HG03066 (cell line): Measurements from ENCODE around the gene DNASE1L1.
"Not testable (repeated sequence)": the region's sequence is repeated elsewhere in the genome, so short reads cannot be mapped to it uniquely, and the experiment has no call there.

Experiments
- ATAC-seq: cut with Tn5 transposase; IDR thresholded peaks from one replicate; pipeline ENCODE4 v1.9.1; 2021; ENCODE audit warnings: low read depth; ENCODE audit not compliant: unreplicated experiment

Gene DNASE1L1

GRCh38 chrX:154411981-154412340 lies 2.9 kb upstream of the DNASE1L1 start:
- peak; percentile 59 for ATAC-seq

DNA sequence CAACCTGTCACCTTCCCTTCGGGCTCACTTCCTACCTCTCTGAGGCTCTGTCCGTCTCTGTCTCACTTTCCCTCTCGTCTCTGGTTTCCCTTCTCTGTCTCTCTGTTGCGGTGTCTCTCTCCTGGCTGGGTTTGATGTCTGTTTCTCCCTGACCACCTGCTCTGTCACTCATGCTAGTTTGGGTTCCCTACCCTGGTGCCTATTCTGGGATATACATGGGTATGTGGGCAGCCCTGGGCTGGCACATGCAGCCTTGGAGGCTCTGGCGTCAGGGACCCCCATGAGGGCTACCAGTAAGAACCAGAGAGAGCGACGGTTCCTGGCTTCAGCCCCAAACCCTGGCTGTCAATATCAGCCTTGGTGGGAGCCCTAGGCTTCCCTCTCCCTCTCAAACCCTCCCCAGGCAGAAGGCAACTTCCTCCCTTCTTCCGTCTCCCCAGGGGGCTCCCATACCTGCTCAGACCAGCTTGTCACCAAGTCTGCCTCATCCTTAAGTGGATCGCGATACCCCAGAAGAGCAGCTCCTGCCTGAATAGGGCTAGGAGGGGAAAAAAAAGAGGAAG lies 314 bp downstream of the DNASE1L1 start:
- no peak for ATAC-seq

GRCh38 chrX:154404625-154405192 lies 4.3 kb downstream of the DNASE1L1 start:
- ATAC-seq: no peak

GRCh38 chrX:154403858-154404257 lies 5.2 kb downstream of the DNASE1L1 start:
- ATAC-seq: no peak

GRCh38 chrX:154403192-154403591 lies 5.9 kb downstream of the DNASE1L1 start:
- ATAC-seq: no peak

DNA sequence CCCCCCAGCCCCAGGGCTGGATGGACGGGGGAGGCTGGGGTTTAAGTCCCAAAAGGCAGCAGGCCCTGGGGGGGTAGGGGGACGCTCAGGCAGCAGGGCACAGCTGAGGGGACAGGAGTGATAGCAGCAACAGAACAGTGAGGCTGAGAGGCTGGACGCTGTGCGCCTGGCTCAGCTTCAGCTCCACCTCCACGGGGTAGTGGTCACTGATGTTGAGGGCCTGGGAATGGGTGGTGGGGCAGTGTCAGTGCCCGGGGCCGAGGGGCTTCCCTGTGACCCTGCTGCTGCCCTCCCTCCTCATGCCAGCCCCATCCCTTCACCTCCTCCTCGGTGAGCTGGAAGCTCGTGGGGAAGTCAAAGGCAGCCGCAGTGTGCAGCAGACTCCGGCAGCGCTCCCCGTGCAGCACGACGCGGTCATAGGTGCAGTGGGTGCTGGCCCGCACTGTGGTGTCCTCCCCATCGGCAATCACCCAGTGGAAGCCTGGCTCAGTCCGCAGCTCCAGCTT lies 6.4 kb downstream of the DNASE1L1 start:
- ATAC-seq: no peak

GRCh38 chrX:154401918-154402621 lies 7.0 kb downstream of the DNASE1L1 start:
- ATAC-seq: no peak

- no peak for ATAC-seq
Observed at GRCh38 chrX:154401045-154401799, 7.8 kb downstream of the DNASE1L1 start.

- ATAC-seq: not testable (repeated sequence)
Observed at GRCh38 chrX:154400369-154400817, 8.7 kb downstream of the DNASE1L1 start.

- ATAC-seq: no peak
Observed at GRCh38 chrX:154399527-154400368, 9.3 kb downstream of the DNASE1L1 start.

DNA sequence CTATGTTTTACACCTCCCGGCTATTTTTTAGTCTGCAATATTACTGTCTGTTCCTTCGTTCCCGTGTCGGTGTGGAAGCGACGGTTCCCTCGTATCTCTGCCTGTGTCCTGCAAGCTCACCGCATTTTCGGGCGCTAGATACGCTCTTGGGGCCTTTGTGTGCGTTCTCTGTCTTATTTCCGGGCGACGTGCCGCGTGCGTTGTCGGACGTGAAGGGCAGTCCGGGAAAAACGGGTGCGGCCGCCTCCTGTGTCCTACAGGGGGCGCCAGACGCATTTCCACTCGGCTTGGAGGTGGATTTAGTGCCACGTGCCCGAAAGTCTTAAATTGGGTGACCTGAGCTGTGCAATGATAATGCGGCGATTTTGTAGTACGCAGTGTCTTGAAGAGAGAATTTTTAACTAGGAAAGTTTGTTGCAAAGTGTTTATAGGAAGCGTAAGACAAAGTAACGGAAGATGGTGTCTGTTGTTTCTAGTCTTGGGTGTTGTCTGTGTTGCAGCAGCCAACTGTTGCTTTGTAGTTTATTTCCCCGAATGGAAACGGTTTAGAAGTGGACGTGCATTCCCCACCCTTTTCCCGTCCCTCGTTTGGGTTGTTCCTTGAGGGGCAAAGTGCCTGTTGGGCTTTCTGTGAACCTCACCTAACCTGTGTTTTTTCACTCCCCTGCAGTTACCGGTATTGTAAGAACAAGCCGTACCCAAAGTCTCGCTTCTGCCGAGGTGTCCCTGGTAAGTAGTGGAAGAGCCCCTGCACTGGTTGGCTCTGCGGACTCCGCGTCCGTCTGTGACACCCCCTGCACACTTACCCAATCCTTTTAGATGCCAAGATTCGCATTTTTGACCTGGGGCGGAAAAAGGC lies 10.2 kb downstream of the DNASE1L1 start:
- ATAC-seq: no peak

- ATAC-seq: peak; percentile 76
Observed at GRCh38 chrX:154397888-154398667, 11.0 kb downstream of the DNASE1L1 start, which contains the start of gene RPL10. Gene RPL10, plus strand, starts transcription at chrX:154398377. Its CDS starts 143 bp downstream, at chrX:154398520.

DNA sequence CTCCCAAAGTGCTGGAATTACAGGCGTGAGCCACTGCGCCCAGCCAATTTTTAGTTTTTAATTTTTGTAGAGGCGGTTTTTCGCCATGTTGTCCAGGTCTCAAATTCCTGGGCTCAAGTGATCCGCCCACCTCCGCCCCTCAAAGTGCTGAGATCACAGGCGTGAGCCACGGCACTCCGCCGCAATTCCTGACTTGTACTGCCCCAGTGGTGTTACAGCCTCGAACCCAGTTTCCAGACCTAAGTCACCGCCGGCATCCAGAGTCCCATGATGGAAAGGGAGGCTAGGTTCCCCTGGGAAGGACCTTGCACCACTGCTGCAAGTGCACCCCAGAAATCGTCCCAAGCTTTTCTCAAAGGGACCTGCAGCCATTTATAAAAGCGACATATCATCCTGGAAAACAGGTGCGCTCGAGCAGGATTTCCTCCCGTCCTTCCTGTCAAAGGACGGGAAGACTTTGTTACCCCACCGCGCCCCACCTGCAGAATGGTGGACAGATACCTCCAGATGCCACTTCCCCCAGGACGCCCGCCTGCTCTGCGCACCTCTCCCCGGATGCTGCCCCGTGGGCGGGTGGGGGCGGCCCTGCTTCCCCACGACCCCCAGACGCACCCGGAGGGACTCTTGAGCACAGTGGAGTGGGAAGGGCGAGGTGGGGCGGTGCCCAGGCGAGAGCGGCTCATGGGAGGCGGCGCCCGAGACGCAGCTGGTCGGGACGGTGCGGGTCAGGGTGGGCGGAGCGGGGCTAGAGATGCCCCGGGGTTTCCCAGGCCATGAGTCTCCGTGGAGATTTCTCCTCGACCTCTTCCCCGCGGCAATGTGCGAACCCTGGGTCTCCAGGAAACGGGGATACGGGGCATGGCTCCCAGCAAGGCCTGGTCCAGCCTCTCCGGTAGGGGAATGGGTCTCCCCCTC lies 11.8 kb downstream of the DNASE1L1 start:
- ATAC-seq: peak; percentile 51

- ATAC-seq: not testable (repeated sequence)
Observed at GRCh38 chrX:154396363-154396762, 12.7 kb downstream of the DNASE1L1 start.

- peak; percentile 64 for ATAC-seq
Observed at GRCh38 chrX:154389812-154390747, 19.0 kb downstream of the DNASE1L1 start.

DNA sequence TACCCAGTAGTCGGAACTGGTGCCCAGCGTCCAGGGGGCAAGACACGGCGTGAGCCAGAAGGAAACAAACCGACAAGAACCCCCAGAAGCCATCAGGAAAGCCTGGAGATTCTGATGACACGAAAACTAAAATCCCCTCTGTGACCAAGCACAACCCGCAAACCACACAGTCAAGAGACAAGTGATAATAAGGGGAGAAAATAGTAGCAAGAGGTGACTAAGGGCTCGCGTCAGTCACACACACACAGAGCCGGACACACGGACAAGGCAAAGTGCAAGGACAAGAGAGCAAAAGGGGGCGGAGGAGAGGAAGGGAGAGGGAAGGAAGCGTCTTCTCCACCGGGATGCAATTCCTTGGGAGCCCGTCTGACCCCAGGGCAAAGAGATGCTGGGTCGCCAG lies 20.4 kb downstream of the DNASE1L1 start:
- ATAC-seq: not testable (repeated sequence)
